Naive B cell (primary cell): ENCODE results near the gene OR2T3. TPM values are rescaled to one million over a fixed set of nuclear protein-coding genes. Genes with fewer than 3 reads are reported as not detected.
"Not testable (repeated sequence)": the region's sequence is repeated elsewhere in the genome, so short reads cannot be mapped to it uniquely, and the experiment has no call there.

Experiments used
- ATAC-seq, 2 donors: fragments of 150-1000 bp; cut with Tn5 transposase; 2 replicates each; pipeline ENCODE4 v1.10.0; 2021; ENCODE audit warnings: low read depth in 2 of 2, mild to moderate bottlenecking in 2 of 2, moderate library complexity in 2 of 2
- DNase-seq: peaks from one replicate; pipeline ENCODE4 v3.0.0; 2022
- H3K27ac Mint-ChIP-seq, 6 donors: one replicate each; pipeline ENCODE4 v1.8.0; 2020 to 2022; ENCODE audit warnings: mild to moderate bottlenecking in 6 of 6, mixed read lengths in 6 of 6, moderate library complexity in 5 of 6, inconsistent platforms in 2 of 6
- H3K27me3 Mint-ChIP-seq, 3 donors: one replicate each; pipeline ENCODE4 v1.8.0; 2021 to 2022; ENCODE audit warnings: mixed read lengths in 3 of 3, mild to moderate bottlenecking in 1 of 3
- H3K36me3 Mint-ChIP-seq, 2 donors: one replicate each; pipeline ENCODE4 v1.8.0; 2020 to 2022; ENCODE audit warnings: mixed read lengths in 2 of 2, inconsistent platforms in 1 of 2, mild to moderate bottlenecking in 1 of 2
- H3K4me1 Mint-ChIP-seq, 3 donors: one replicate each; pipeline ENCODE4 v1.8.0; 2020 to 2022; ENCODE audit warnings: mixed read lengths in 3 of 3, inconsistent platforms in 1 of 3, mild to moderate bottlenecking in 1 of 3, moderate library complexity in 1 of 3
- H3K4me3 Mint-ChIP-seq, 8 donors: one replicate each; pipeline ENCODE4 v1.8.0; 2020 to 2022; ENCODE audit warnings: mild to moderate bottlenecking in 8 of 8, mixed read lengths in 8 of 8, moderate library complexity in 8 of 8, inconsistent platforms in 2 of 8
- H3K9me3 Mint-ChIP-seq, 7 donors: one replicate each; pipeline ENCODE4 v1.8.0; 2020 to 2022; ENCODE audit warnings: mixed read lengths in 7 of 7, mild to moderate bottlenecking in 5 of 7, inconsistent platforms in 2 of 7, moderate library complexity in 1 of 7
- polyA plus RNA-seq, 6 donors: library from polyadenylated mRNA; unstranded; fragments of 300-500 nt; fragmentation: Illumina TruSeq; gene quantifications; one replicate each; pipeline ENCODE4 v1.2.3, GENCODE V29; 2021; ENCODE audit warnings: low read depth in 6 of 6

OR2T3 gene
- polyA plus RNA-seq, 6 donors from 2014 or later: 0.32 to 0.59 TPM; not detected in 4

GRCh38 chr1:248448409-248449074 lies 24.6 kb upstream of the OR2T3 start:
- H3K27me3 Mint-ChIP-seq, H3K4me3 Mint-ChIP-seq, H3K36me3 Mint-ChIP-seq, H3K9me3 Mint-ChIP-seq, DNase-seq: not testable (repeated sequence)
- peak; percentile 91 to 92 for ATAC-seq
- Mint-ChIP-seq H3K4me1 (peaks cover 31 to 42% (median 34%) of the 10 kb centered on the region in 3 donors), H3K27ac (peak overlapping the region in 1 of 6 donors; percentile 94)

- peaks cover 26 to 33% (median 26%) of the 10 kb centered on the region in 3 donors for H3K4me1 Mint-ChIP-seq
- H3K27ac Mint-ChIP-seq: peak overlapping the region; percentile 74 to 96 (median 91)
- peak overlapping the region in 7 of 8 donors; percentile 6 to 83 (median 61) for H3K4me3 Mint-ChIP-seq
- not testable (repeated sequence) for DNase-seq, H3K36me3 Mint-ChIP-seq, H3K9me3 Mint-ChIP-seq, ATAC-seq, H3K27me3 Mint-ChIP-seq
These were observed 23.2 kb upstream of the OR2T3 start for GRCh38 chr1:248449821-248450465.

GRCh38 chr1:248450466-248451145 lies 22.5 kb upstream of the OR2T3 start:
- H3K27ac Mint-ChIP-seq: peak overlapping the region; percentile 65 to 96 (median 88)
- H3K9me3 Mint-ChIP-seq, ATAC-seq, DNase-seq, H3K36me3 Mint-ChIP-seq, H3K27me3 Mint-ChIP-seq: not testable (repeated sequence)
- peaks cover 21 to 27% (median 22%) of the 10 kb centered on the region in 3 donors for H3K4me1 Mint-ChIP-seq
- peak overlapping the region in 4 of 8 donors; percentile 40 to 83 (median 70) for H3K4me3 Mint-ChIP-seq

GRCh38 chr1:248453619-248454018 lies 19.5 kb upstream of the OR2T3 start:
- not testable (repeated sequence) for H3K9me3 Mint-ChIP-seq, ATAC-seq, DNase-seq, H3K4me3 Mint-ChIP-seq, H3K27me3 Mint-ChIP-seq, H3K36me3 Mint-ChIP-seq, H3K4me1 Mint-ChIP-seq, H3K27ac Mint-ChIP-seq

DNA sequence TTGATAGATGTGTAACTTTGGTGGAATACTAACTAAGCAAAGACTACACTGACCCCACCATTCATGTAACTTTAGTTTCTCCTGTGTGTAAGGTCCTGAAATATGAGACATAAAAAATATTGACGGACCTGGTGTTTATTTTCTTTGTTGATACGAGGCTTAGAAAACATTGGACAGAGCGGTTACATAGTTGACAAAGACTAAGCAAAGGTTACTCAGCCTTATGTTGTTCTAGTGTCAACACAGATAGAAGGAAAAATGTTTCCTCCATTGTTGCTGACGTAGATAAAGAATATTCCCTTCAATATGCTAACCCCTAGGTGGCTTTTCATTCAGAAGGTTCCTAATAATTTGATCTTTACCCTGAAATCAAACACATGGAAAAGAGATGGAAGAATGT lies 18.1 kb upstream of the OR2T3 start:
- not testable (repeated sequence) for H3K27ac Mint-ChIP-seq, DNase-seq, H3K9me3 Mint-ChIP-seq, H3K4me3 Mint-ChIP-seq, H3K36me3 Mint-ChIP-seq, ATAC-seq, H3K27me3 Mint-ChIP-seq, H3K4me1 Mint-ChIP-seq

DNA sequence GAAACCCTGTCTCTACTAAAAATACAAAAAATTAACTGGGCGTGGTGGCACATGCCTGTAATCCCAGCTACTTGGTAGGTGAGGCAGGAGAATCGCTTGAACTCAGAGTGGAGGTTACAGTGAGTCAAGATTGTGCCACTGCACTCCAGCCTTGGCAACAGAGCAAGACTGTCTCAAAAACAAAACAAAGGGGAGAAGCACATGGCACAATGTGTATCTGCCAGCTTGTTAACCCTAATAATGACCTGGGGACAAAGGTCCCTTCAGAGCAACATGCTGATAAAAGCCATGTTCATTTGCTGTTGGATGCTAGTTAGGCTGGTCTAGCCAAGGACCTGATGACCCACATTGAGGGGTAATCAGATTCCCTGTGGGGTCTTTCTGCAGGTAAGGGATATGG lies 16.5 kb upstream of the OR2T3 start:
- H3K4me1 Mint-ChIP-seq, ATAC-seq, H3K36me3 Mint-ChIP-seq, H3K9me3 Mint-ChIP-seq, H3K4me3 Mint-ChIP-seq, DNase-seq, H3K27ac Mint-ChIP-seq, H3K27me3 Mint-ChIP-seq: not testable (repeated sequence)

DNA sequence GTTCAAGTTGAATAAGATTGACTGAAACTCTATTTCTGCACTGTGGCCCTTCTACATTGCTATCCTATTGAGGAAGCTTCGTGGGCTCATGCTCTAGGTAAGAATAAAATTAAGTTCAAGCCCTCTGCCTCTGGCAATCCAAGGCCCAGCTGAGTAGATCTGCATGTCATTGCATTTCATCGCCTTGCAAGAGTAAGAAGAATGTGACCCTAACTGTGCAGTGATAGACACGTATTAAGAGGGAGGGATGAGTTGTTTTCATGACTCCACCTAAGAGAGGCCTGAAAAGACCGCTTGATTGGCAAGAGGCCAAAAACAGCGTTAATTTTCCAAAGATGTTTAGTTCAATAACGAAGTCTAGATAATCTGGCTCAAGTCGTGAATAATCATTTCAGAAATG lies 14.0 kb upstream of the OR2T3 start:
- not testable (repeated sequence) for H3K9me3 Mint-ChIP-seq, H3K27ac Mint-ChIP-seq, ATAC-seq, H3K36me3 Mint-ChIP-seq, DNase-seq, H3K4me3 Mint-ChIP-seq, H3K4me1 Mint-ChIP-seq
- H3K27me3 Mint-ChIP-seq: peaks cover 0 to 15% (median 0%) of the 10 kb centered on the region in 3 donors

- peak overlapping the region in 1 of 6 donors; percentile 73 for H3K27ac Mint-ChIP-seq
These were observed 2.0 kb upstream of the OR2T3 start for GRCh38 chr1:248471154-248471553.

GRCh38 chr1:248472111-248472510 lies 1.0 kb upstream of the OR2T3 start:
- H3K27me3 Mint-ChIP-seq, H3K9me3 Mint-ChIP-seq, ATAC-seq, H3K4me3 Mint-ChIP-seq, DNase-seq, H3K36me3 Mint-ChIP-seq: not testable (repeated sequence)
- Mint-ChIP-seq H3K4me1 (peaks cover 0 to 10% (median 0%) of the 10 kb centered on the region in 3 donors), H3K27ac (peak overlapping the region in 1 of 6 donors; percentile 49)

More at GRCh38 chr1:248471154-248471553, 2.0 kb upstream of the OR2T3 start:
- Mint-ChIP-seq H3K27me3 (peaks cover 0 to 5% (median 0%) of the 10 kb centered on the region in 3 donors), H3K36me3 (peaks cover 0 to 4% of the 10 kb centered on the region in 2 donors), H3K4me1 (peaks cover 0 to 8% (median 0%) of the 10 kb centered on the region in 3 donors), H3K9me3 (no peaks in the 10 kb centered on the region), H3K4me3 (no peak overlapping the region)
- DNase-seq: no peak
- ATAC-seq: no peak

- H3K4me1 Mint-ChIP-seq: peaks cover 0 to 10% (median 0%) of the 10 kb centered on the region in 3 donors
- H3K4me3 Mint-ChIP-seq, H3K9me3 Mint-ChIP-seq, H3K36me3 Mint-ChIP-seq, H3K27ac Mint-ChIP-seq, DNase-seq, H3K27me3 Mint-ChIP-seq: not testable (repeated sequence)
- peak in 1 of 2 donors; percentile 51 for ATAC-seq
These were observed 2.5 kb downstream of the OR2T3 start for GRCh38 chr1:248475660-248476059.

- ATAC-seq, DNase-seq, H3K9me3 Mint-ChIP-seq, H3K27me3 Mint-ChIP-seq, H3K36me3 Mint-ChIP-seq: not testable (repeated sequence)
- H3K4me3 Mint-ChIP-seq: peak overlapping the region in 7 of 8 donors; percentile 9 to 86 (median 59)
- peaks cover 0 to 12% (median 4%) of the 10 kb centered on the region in 3 donors for H3K4me1 Mint-ChIP-seq
- peak overlapping the region in 4 of 6 donors; percentile 18 to 88 (median 62) for H3K27ac Mint-ChIP-seq
These were observed 8.8 kb downstream of the OR2T3 start for GRCh38 chr1:248481686-248482579.

DNA sequence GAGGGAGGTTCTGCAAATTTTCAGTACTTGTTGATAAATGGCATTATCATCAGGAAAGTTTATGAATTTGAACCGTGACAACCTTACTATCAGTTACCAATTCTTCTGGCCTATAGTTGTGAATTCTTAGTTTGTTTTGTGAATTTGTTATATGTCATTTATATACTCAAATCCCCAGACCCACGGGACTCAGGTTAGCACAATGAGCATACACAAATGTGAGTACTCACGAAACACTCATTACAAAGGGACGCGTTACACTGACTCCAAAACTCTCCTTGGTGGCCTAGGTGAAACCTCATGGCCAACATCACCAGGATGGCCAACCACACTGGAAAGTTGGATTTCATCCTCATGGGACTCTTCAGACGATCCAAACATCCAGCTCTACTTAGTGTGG lies 15.1 kb downstream of the OR2T3 start, which contains the start of gene OR2T5:
OR2T5 (plus strand) TSS at position 301 of the 400 bp plus-strand sequence; CDS start at position 301, 0 bp downstream.
- DNase-seq, H3K4me3 Mint-ChIP-seq, H3K9me3 Mint-ChIP-seq, H3K4me1 Mint-ChIP-seq, H3K36me3 Mint-ChIP-seq, ATAC-seq, H3K27ac Mint-ChIP-seq, H3K27me3 Mint-ChIP-seq: not testable (repeated sequence)

DNA sequence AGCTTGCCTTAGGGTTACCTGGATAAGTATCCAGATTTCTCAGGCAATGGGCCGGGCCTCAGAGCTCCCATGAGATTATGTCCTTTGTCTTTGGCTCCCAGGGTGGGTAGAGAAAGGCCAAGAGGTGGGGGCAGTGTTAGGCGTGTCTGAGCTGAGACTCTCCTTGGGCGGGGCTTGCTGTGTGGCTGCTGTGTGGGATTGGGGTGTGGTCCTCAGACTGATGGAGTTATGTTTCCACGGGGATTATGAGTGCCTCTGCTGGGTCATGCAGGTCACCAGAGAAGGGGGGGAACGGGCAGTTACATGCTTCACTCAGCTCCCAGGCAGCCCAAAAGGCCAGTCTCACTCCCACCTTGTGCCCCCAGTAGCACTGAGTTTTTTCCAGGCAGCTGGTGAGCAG lies 23.5 kb downstream of the OR2T3 start:
- H3K4me1 Mint-ChIP-seq, H3K27ac Mint-ChIP-seq, H3K36me3 Mint-ChIP-seq, H3K27me3 Mint-ChIP-seq, H3K9me3 Mint-ChIP-seq, DNase-seq, ATAC-seq, H3K4me3 Mint-ChIP-seq: not testable (repeated sequence)
